Tibial nerve (tissue), 3 donors: Measurements from ENCODE around the gene NFS1.
"Not testable (repeated sequence)": the region's sequence is repeated elsewhere in the genome, so short reads cannot be mapped to it uniquely, and the experiment has no call there.

Experiments
- CTCF ChIP-seq, 5 experiments: fragments of 200-600 bp in 3 of 5; fragments of 450-650 bp in 2 of 5; sonication (generic) in 3 of 5; IDR thresholded peaks; one replicate each; pipeline ENCODE4 v1.5.1; 2016 to 2019; ENCODE audit warnings: antibody characterized with exemption in 5 of 5, mild to moderate bottlenecking in 3 of 5, moderate library complexity in 2 of 5
- POLR2A ChIP-seq, 2 donors: fragments of 450-650 bp; IDR thresholded peaks; one replicate each; pipeline ENCODE4 v1.6.1; 2017; ENCODE audit warnings: antibody characterized with exemption in 2 of 2, mild to moderate bottlenecking in 2 of 2, moderate library complexity in 2 of 2

- not testable (repeated sequence) for TF ChIP-seq CTCF, POLR2A (IDR thresholded peaks at IDR 0.05)
Observed at GRCh38 chr20:35713120-35713519, 14.0 kb upstream of the NFS1 start.
